K562 (cell line): ENCODE data around the gene ARSI. TPM values are rescaled to one million over a fixed set of nuclear protein-coding genes. Genes with fewer than 3 reads are reported as not detected.
A peak's percentile ranks its signal among the peaks of the same experiment; 100 is the strongest.

Experiments
- ATAC-seq: fragments of 200-7000 bp; cut with Tn5 transposase; 3 replicates; pipeline ENCODE4 v1.9.1; 2020; ENCODE audit warnings: moderate library complexity
- BruUV-seq: library from RNA; stranded (reverse); fragments of 400-500 nt; replicated peaks from 2 replicates; lab custom pipeline; 2021; lab: Mats Ljungman, UMichigan
- CTCF ChIA-PET: fragments of 300-600 bp; formaldehyde crosslinking; extraction: SDS; loops from one replicate; lab custom pipeline; 2021; ENCODE audit warnings: low intra/inter-chr PET ratio; lab: Yijun Ruan, JAX
- POLR2A ChIA-PET: fragments of 300-600, 350-650 bp; sonication (Branson Sonifier 250); formaldehyde crosslinking; extraction: SDS; loops from one replicate; lab custom pipeline; 2021; ENCODE audit warnings: antibody characterized with exemption, inconsistent platforms; lab: Yijun Ruan, JAX
- DNase-seq, 4 experiments: peaks; one replicate each; pipeline versions ENCODE4 v3.0.0 to v3.0.0-alpha.2; 2011 to 2018; ENCODE audit warnings: low spot score in 3 of 4, mixed read lengths in 3 of 4; ENCODE audit errors: extremely low read depth in 1 of 4
- FAIRE-seq: peaks from 2 replicates; lab custom pipeline; 2011; peaks lifted over from hg19 to GRCh38; lab: Jason Lieb, UNC
- H2AFZ ChIP-seq: 2 replicates; pipeline ENCODE4 v1.6.0; 2011; ENCODE audit warnings: low read depth, low read length, control low read depth, inconsistent platforms
- H3K27ac ChIP-seq: fragments of 200-600 bp; 3 replicates; pipeline ENCODE4 v1.8.0; 2011; ENCODE audit warnings: low read depth, mild to moderate bottlenecking, control low read depth, inconsistent platforms, low read length, moderate library complexity, mixed read lengths; ENCODE audit errors: extremely low read depth
- H3K27me3 ChIP-seq, 2 experiments: fragments of 300-600 bp in 1 of 2; 2 replicates in 1 of 2; 3 replicates in 1 of 2; pipeline versions ENCODE4 v1.6.0 to v1.8.0; 2011; ENCODE audit warnings: inconsistent platforms in 2 of 2, low read length in 2 of 2, mild to moderate bottlenecking in 1 of 2, mixed read lengths in 1 of 2, moderate library complexity in 1 of 2; ENCODE audit not compliant: control insufficient read depth in 2 of 2, insufficient read depth in 2 of 2
- H3K36me3 ChIP-seq: fragments of 300-600 bp; 3 replicates; pipeline ENCODE4 v1.8.0; 2011; ENCODE audit warnings: mild to moderate bottlenecking, low read length, inconsistent platforms; ENCODE audit not compliant: control insufficient read depth, insufficient read depth
- H3K4me1 ChIP-seq, 2 experiments: fragments of 200-600 bp in 1 of 2; replicated peaks in 1 of 2; 2 replicates in 1 of 2; 3 replicates in 1 of 2; pipeline versions ENCODE4 v1.5.1 to v1.8.0; 2011; ENCODE audit warnings: inconsistent platforms in 2 of 2, low read length in 2 of 2, mild to moderate bottlenecking in 1 of 2, mixed read lengths in 1 of 2, moderate library complexity in 1 of 2; ENCODE audit not compliant: control insufficient read depth in 2 of 2, insufficient read depth in 2 of 2
- H3K4me2 ChIP-seq: 2 replicates; pipeline ENCODE4 v1.6.1; 2011; ENCODE audit warnings: low read length, control low read depth, inconsistent platforms, mixed read lengths; ENCODE audit not compliant: insufficient read depth
- H3K4me3 ChIP-seq: fragments of 200-600 bp; sonication (generic), shearing (Covaris generic); 2 replicates; pipeline ENCODE4 v1.5.1; 2016; ENCODE audit warnings: control low read depth, inconsistent platforms
- H3K79me2 ChIP-seq: fragments of 200-600 bp; 3 replicates; pipeline ENCODE4 v1.8.0; 2011; ENCODE audit warnings: low read length, inconsistent platforms; ENCODE audit not compliant: control insufficient read depth, insufficient read depth
- H3K9ac ChIP-seq, 2 experiments: 2 replicates each; pipeline versions ENCODE4 v1.6.0 to v1.6.1; 2011; ENCODE audit warnings: low read depth in 2 of 2, low read length in 2 of 2, control low read depth in 1 of 2, inconsistent platforms in 1 of 2, mild to moderate bottlenecking in 1 of 2, mixed read lengths in 1 of 2; ENCODE audit not compliant: insufficient read depth in 1 of 2
- H3K9me1 ChIP-seq: one replicate; pipeline ENCODE4 v1.6.0; 2011; ENCODE audit warnings: inconsistent platforms, mild to moderate bottlenecking, low read length, moderate library complexity; ENCODE audit not compliant: control insufficient read depth, insufficient read depth
- H3K9me3 ChIP-seq: replicated peaks from 2 replicates; pipeline ENCODE4 v1.5.1; 2011; ENCODE audit warnings: low read depth, low read length, inconsistent platforms; ENCODE audit not compliant: control insufficient read depth, insufficient read depth
- H4K20me1 ChIP-seq: replicated peaks from 2 replicates; pipeline ENCODE4 v1.6.1; 2011; ENCODE audit warnings: low read length, inconsistent platforms, mixed read lengths; ENCODE audit not compliant: control insufficient read depth, insufficient read depth
- BACH1 ChIP-seq: fragments of 200-800 bp; sonication (Bioruptor generic); IDR thresholded peaks from 2 replicates; pipeline ENCODE4 v1.6.1; 2016; ENCODE audit warnings: missing genetic modification characterization, missing compliant biosample characterization
- BDP1 ChIP-seq: IDR thresholded peaks from 3 replicates; pipeline ENCODE4 v1.6.1; 2011; ENCODE audit not compliant: insufficient read length, insufficient read depth
- CTBP1 ChIP-seq: fragments of 450-650 bp; IDR thresholded peaks from 2 replicates; pipeline ENCODE4 v1.6.1; 2016; ENCODE audit warnings: borderline replicate concordance
- FOXJ2 ChIP-seq: fragments of 200-800 bp; sonication (Bioruptor generic); IDR thresholded peaks from 2 replicates; pipeline ENCODE4 v1.6.1; 2016; ENCODE audit warnings: missing genetic modification characterization, missing compliant biosample characterization
- GABPA ChIP-seq: fragments of 200-800 bp; sonication (Bioruptor generic); conservative IDR thresholded peaks from 2 replicates; pipeline ENCODE4 v1.6.1; 2016; ENCODE audit warnings: low read depth, missing genetic modification characterization, missing compliant biosample characterization
- NONO ChIP-seq, 2 experiments: fragments of 200-400 bp in 1 of 2; fragments of 450-650 bp in 1 of 2; formaldehyde crosslinking in 1 of 2; IDR thresholded peaks; 2 replicates each; pipeline ENCODE4 v1.6.1; 2017; ENCODE audit warnings: low read depth in 2 of 2, mild to moderate bottlenecking in 2 of 2, moderate library complexity in 2 of 2, low read length in 1 of 2
- PCBP1 ChIP-seq: fragments of 200-400 bp; formaldehyde crosslinking; IDR thresholded peaks from 2 replicates; pipeline ENCODE4 v1.6.1; 2018; ENCODE audit warnings: mild to moderate bottlenecking, low read depth, low read length; ENCODE audit not compliant: poor library complexity, severe bottlenecking
- RUNX1 ChIP-seq: sonication (generic); IDR thresholded peaks from 2 replicates; pipeline ENCODE4 v1.6.1; 2016; ENCODE audit warnings: antibody characterized with exemption, low read depth
- ZNF778 ChIP-seq: fragments of 450-650 bp; formaldehyde crosslinking; IDR thresholded peaks from 2 replicates; pipeline ENCODE4 v1.4.0; 2020; ENCODE audit warnings: mild to moderate bottlenecking, moderate library complexity
- ZNF79 ChIP-seq: fragments of 250-450 bp; sonication (Bioruptor Pico); IDR thresholded peaks from 2 replicates; pipeline ENCODE4 v1.4.0; 2020; ENCODE audit warnings: low read depth, mild to moderate bottlenecking, moderate library complexity
- WGBS: fragments of 100-300 bp; shearing (Covaris generic); methylation state at CpG from one replicate; pipeline ENCODE4 v1.1.6; 2016; ENCODE audit warnings: low coverage, mixed read lengths; ENCODE audit not compliant: insufficient coverage; ENCODE audit errors: missing lambda C conversion rate; 5-methylcytosine and 5-hydroxymethylcytosine counted together
- in situ Hi-C: fragments of 300-500 bp; cut with MboI; formaldehyde crosslinking; loops from 4 replicates; pipeline ENCODE4 v1.15.0; 2018; ENCODE audit warnings: inconsistent platforms, mixed read lengths
- intact Hi-C: fragments of 100-400 bp; cut with micrococcal nuclease; formaldehyde crosslinking; loops from 2 replicates; pipeline ENCODE4 v1.14.2; 2022
- polyA plus RNA-seq, 8 experiments: library from polyadenylated mRNA; depleted of rRNA in 4 of 8; stranded (reverse) in 5 of 8; unstranded in 3 of 8; fragments of >200 nt; fragmentation: Nextera tagmentation in 2 of 8; fragmentation: Illumina TruSeq in 1 of 8; extraction: Ambion mirVana in 2 of 8; extraction: Trizol in 1 of 8; gene quantifications; 2 replicates each; pipeline versions ENCODE4 v1.2.1 to v1.2.3, GENCODE V29; 2011 to 2014; ENCODE audit warnings: inconsistent platforms in 1 of 8, missing spikeins in 1 of 8
- total RNA-seq, 7 experiments: library from RNA; depleted of rRNA in 6 of 7; stranded (reverse); fragments of >200 nt in 6 of 7; fragmentation: Illumina TruSeq in 2 of 7; extraction: Trizol in 2 of 7; gene quantifications; 2 replicates each; pipeline versions ENCODE4 v1.2.1 to v1.2.3, GENCODE V29; 2011 to 2021; ENCODE audit warnings: low replicate concordance in 1 of 7
- TF ChIP-seq, protein P1 (sequence below): fragments of 250-450 bp; sonication (Bioruptor Pico); IDR thresholded peaks from 2 replicates; pipeline ENCODE4 v1.4.0; 2020
- TF ChIP-seq, protein P2 (sequence below): sonication (generic); formaldehyde crosslinking; IDR thresholded peaks from 2 replicates; pipeline ENCODE4 v1.8.1; 2023; ENCODE audit warnings: mild to moderate bottlenecking, missing genetic modification reagents
- TF ChIP-seq, protein P3 (sequence below): fragments of 450-650 bp; formaldehyde crosslinking; IDR thresholded peaks from 2 replicates; pipeline ENCODE4 v1.4.0; 2020; ENCODE audit warnings: mild to moderate bottlenecking, moderate library complexity

The ARSI gene
- total and polyA plus RNA-seq, 9 of the 15 experiments (the other 6 are each of a cell fraction or from before 2014, with no cell fraction given) = 0.04 to 0.07 TPM; not detected in 7

DNA sequence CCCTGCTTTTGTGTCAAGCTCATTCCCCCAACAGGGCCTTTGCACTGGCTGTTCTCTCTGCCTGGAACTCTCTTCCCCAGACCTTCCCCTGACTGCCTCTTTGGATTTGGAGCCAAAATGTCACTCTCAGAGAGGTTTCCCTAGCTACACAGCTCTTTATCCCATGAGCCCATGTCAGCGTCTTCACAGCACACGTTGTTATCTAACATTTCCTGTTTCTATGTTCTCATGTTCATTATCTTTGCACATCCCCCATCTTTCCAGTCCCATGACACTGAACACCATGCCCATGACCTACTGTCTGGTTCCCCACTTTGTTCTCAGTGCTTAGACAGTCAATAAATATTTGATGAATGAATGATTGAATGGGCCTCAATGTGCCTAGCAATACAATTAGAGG lies 26.3 kb upstream of the ARSI start:
- Histone ChIP-seq H3K27me3 (peaks cover 2 to 28% of the 10 kb centered on the region in 2 experiments; a peak in 3 of 5 replicates), H3K4me3 (no peak overlapping the region), H3K27ac (no peak overlapping the region), H4K20me1 (no peaks in the 10 kb centered on the region; the same call in 1 of the 2 replicates), H3K9me3 (no peaks in the 10 kb centered on the region), H3K79me2 (no peaks in the 10 kb centered on the region), H3K36me3 (no peaks in the 10 kb centered on the region), H3K4me2 (peak overlapping the region; percentile 13; the same call in 1 of the 2 replicates), H3K9me1 (no peaks in the 10 kb centered on the region), H3K9ac (no peak overlapping the region; a peak in 1 of 4 replicates), H2AFZ (peak overlapping the region; percentile 57; the same call in 1 of the 2 replicates), H3K4me1 (peaks cover 0 to 9% of the 10 kb centered on the region in 2 experiments; a peak in 3 of 5 replicates)
- 0% methylated on average over 2 of the region's 2 CpGs for WGBS
- peak; percentile 77 for FAIRE-seq
- DNase-seq = peak in 1 of 4 experiments; percentile 30
- no TSS peak for BruUV-seq
- ChIA-PET POLR2A (interaction anchor here (1.0 kb wide), 1 partner anchor 18 kb away, joined by 3 read pairs; no protein-coding TSS in a partner anchor), CTCF (no interaction called here)
- intact Hi-C loops (no loop called here), in situ Hi-C loops (no loop called here)
- peak; percentile 35; the same call in 1 of the 3 replicates for ATAC-seq
- TF ChIP-seq, protein P1, sequence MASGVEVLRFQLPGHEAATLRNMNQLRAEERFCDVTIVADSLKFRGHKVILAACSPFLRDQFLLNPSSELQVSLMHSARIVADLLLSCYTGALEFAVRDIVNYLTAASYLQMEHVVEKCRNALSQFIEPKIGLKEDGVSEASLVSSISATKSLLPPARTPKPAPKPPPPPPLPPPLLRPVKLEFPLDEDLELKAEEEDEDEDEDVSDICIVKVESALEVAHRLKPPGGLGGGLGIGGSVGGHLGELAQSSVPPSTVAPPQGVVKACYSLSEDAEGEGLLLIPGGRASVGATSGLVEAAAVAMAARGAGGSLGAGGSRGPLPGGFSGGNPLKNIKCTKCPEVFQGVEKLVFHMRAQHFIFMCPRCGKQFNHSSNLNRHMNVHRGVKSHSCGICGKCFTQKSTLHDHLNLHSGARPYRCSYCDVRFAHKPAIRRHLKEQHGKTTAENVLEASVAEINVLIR = 0 out of 2 replicates have a peak, but pooled peaks have one; percentile 50
- TF ChIP-seq FOXJ2 (tag) (peak; percentile 41; the same call in 1 of the 2 replicates), BACH1 (tag) (no peak), PCBP1 (no peak), CTBP1 (peak; percentile 17; the same call in 1 of the 2 replicates), GABPA (no peak), ZNF79 (CRISPR knock-in tag) (no peak), ZNF778 (CRISPR knock-in tag) (no peak), RUNX1 (no peak), NONO (IDR thresholded peaks at IDR 0.05; ENCODE audit: low read depth in 2 of 2, low read length in 1 of 2) (no peak), BDP1 (no peak)
- TF ChIP-seq, protein P2, sequence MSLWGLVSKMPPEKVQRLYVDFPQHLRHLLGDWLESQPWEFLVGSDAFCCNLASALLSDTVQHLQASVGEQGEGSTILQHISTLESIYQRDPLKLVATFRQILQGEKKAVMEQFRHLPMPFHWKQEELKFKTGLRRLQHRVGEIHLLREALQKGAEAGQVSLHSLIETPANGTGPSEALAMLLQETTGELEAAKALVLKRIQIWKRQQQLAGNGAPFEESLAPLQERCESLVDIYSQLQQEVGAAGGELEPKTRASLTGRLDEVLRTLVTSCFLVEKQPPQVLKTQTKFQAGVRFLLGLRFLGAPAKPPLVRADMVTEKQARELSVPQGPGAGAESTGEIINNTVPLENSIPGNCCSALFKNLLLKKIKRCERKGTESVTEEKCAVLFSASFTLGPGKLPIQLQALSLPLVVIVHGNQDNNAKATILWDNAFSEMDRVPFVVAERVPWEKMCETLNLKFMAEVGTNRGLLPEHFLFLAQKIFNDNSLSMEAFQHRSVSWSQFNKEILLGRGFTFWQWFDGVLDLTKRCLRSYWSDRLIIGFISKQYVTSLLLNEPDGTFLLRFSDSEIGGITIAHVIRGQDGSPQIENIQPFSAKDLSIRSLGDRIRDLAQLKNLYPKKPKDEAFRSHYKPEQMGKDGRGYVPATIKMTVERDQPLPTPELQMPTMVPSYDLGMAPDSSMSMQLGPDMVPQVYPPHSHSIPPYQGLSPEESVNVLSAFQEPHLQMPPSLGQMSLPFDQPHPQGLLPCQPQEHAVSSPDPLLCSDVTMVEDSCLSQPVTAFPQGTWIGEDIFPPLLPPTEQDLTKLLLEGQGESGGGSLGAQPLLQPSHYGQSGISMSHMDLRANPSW (CRISPR knock-in tag) = no peak
- TF ChIP-seq, protein P3, sequence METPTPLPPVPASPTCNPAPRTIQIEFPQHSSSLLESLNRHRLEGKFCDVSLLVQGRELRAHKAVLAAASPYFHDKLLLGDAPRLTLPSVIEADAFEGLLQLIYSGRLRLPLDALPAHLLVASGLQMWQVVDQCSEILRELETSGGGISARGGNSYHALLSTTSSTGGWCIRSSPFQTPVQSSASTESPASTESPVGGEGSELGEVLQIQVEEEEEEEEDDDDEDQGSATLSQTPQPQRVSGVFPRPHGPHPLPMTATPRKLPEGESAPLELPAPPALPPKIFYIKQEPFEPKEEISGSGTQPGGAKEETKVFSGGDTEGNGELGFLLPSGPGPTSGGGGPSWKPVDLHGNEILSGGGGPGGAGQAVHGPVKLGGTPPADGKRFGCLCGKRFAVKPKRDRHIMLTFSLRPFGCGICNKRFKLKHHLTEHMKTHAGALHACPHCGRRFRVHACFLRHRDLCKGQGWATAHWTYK (CRISPR knock-in tag) = 0 out of 2 replicates have a peak, but pooled peaks have one; percentile 23
